Activated CD4-positive, alpha-beta T cell treated with anti-CD3 and anti-CD28 coated beads, Interleukin-2, amount 50 U/mL, for 24 hours (primary cell): ENCODE data around the gene FOXP1.

Experiments
- DNase-seq, 2 donors: peaks; one replicate each; pipeline ENCODE4 v3.0.0-alpha.2; 2020; ENCODE audit warnings: low read depth in 1 of 2, low spot score in 1 of 2

Gene FOXP1

DNA sequence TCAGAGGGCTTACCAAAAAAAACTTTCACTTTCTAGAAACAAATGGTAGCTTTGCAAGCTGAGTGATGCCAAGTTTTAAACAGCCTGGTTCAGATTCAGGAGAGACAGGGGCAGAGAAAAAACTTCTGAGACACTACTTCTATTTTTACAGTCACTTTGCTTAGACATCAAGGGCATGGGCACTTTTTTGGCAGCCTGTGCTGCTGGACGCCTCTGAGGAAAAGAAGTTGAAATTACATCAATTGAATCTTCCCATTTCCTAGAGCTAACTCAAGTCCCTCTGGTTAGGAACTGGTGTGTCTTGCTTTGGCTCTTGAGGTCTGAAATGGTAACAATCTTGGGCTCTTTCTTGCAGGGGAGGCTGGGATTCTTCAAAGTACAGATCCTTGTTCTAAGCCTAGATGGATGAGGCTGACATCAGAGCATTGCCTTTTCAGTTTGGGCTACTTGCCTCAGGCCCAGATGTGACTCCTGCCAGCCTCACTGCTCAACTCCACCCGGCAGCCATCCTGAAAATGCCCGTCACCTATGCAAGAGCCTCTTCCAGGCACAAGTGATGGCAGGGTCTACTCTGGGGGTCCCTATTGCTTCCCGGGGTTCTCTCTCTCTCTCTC, 357.5 kb downstream of the FOXP1 start:
- no peak for DNase-seq

DNA sequence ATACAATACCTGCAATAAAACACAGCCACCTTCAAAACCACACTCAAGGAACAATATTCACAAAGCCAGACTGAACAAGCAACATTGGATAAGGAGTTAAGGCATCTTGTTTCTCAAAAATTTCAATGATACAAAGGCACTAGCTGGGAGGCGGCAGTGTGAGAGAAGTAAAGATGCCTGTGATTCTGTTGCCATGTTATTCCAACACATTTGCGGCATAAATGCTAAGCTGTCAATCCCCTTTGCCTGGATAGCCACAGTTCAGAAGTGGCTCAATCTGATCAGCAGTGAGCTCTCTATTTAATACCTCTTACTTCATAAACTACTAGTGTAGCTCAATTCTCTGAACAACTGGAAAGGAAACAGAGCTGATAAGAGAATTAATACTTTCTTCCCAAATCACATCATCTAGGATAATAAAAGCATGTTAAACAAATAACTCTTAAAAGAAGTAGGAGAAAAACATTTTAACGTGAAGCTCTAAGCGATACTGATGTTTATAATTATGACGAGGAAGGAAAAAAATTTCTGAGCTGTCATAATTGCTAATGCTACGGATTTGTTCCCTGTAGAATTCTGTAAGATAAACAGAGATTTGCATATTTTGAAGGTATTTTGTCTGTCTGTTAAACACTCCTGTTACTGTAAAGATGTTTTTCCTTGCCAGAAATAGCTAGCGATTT, 358.4 kb downstream of the FOXP1 start:
- no peak for DNase-seq

DNA sequence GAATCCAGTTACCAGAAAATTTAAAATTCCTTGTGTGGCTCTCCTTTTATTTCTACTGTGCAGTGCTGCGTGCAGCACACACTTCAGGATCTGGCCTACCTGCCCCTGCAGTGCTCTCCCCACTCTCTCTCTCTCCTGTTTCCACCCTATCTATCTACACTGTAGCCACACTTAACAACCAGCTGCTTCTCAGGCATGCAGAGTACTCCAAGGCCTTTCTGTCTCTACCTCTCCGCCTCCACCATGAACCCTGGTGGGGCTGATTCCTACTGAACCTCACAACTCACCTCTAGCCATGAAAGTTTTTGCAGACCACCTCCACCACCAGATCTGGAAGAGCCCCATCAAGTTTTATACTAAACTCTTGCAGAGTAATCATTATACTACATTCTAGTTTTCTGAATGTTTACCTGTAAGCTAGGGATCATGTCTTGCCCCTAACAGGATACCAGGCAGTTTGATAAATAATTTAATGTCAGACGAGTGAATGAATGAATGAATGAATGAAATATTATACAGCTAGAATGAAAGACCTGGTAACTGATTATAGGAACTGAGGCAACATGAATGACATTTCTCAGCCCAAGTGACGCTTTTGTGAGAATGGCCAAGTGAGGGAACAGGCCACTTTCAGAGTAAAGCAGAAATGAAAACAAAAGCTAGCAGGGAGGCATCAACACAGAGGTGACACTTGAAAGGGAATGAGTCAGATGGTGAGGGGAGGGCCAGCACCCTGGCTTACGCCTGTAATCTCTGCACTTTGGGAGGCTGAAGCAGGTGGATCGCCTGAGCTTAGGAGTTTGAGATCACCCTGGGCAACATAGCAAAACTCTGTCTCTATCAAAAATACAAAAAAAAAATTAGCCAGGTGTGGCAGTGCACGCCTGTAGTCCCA, 363.5 kb downstream of the FOXP1 start:
- peak in 1 of 2 donors; percentile 58 for DNase-seq

DNA sequence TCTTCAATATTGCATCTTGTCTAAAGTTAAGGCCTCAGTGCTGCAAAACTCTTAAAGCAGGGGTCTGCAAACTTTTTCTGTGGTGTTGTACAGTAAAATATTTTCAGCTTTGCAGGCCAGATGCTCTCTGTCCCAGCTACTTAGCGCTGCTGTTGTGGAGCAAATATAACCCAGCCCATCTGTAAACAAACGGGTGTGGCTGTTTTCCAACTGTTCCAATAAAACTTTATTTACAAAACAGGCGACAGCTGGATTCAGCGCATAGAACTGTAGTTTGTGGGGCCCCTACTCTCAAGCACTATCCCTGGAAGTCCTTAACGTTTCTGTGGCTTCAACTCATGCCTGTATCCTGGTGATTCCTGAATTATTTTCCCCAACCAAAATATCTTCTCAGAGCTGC, 365.0 kb downstream of the FOXP1 start:
- DNase-seq: no peak

DNA sequence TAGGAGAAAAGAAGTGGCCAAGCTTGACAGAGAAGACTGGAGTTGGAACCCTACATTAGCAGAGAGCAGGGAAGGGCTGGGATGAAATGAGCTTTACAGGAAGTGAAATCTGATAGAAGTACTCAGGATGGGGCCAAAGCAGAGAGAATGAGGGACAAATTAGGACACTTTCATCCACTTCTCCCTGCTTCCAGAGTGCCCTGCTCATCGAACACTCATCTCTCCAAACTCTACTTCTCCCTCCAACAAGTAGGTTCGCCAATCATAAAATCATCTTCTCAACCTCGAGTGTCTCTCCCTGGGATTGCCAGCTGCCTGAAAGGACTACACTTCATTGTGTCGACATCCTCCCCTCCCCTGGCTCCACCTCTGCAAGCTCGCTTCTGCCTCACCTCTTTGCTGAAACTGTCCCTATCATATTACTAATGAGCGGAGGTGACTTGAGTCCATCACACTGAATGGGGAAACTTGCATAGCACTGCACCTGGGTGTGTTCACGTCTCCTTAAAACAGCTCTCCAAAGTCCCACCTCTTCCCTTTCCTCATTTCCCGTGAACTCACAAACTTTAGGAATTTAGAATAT, 365.8 kb downstream of the FOXP1 start:
- no peak for DNase-seq

DNA sequence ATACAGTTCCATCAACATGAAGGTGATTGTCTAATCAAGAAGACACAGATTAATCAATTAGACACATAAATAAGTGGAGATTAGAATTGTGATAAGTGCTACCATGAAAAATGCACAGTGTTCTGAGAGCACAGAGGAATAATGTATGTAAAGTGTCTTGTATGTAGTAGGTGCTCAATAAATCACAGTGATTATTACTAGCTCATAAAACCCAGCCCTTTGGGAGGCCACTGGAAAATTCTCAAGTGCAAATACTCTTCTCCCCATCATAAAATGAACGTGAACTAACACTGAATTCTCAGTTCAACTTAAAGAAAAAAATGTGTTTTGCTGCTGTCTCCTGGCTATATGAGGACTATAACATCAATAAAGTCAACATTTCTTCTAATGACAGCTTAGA, 368.2 kb downstream of the FOXP1 start:
- DNase-seq: no peak

DNA sequence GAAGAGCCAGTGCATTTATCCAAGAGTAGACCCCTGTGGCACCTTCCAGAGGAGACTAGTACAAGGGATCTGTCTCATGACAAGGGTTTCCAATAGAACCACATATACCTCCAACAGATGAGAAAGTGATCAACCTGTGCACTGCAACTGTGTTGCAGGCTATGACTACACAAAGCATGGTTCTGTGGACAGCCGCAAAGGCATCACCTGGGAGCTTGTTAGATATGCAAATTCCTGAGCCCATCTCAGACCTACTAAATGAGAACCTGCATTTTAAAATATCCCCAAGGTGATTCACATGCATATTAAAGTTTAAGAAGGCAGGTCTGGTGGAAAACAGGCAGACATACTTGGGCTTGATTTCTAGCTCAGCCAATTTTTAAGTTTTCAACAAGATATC, 368.7 kb downstream of the FOXP1 start:
- no peak for DNase-seq

DNA sequence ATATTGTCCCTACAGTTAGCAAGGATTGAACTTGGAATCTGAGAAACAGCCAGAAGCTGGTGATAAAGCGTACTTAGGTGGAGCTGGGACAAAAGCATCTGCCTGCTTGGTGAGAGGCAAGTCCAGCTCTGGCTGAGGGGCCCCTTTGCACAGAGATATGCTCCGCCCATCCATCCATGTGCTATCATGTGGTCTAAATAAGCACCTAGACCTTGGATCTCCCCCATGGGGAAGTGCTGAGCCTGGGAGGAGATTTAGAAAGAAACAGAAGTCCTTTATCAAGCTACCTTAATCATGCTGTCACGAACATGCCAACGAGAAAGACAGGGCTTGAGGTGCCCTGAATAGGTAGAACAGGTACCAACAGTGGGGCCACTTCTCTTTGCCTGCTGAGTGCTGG, 369.5 kb downstream of the FOXP1 start:
- no peak for DNase-seq

DNA sequence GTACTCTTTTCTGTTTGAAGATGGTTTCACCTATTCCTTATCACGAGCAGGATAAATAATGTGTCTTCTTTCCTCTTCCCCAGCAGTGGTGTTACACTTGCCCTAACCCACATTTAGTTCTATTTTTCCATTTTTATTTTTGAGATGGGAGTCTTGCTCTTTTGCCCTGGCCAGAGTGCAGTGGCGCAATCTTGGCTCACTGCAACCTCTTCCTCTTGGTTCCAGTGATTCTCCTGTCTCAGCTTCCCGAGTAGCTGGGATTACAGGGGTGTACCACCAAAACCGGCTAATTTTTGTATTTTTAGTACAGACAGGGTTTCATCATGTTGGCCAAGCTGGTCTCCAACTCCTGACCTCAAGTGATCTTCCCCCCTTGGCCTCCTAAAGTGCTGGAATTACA, 372.4 kb downstream of the FOXP1 start:
- DNase-seq: no peak

DNA sequence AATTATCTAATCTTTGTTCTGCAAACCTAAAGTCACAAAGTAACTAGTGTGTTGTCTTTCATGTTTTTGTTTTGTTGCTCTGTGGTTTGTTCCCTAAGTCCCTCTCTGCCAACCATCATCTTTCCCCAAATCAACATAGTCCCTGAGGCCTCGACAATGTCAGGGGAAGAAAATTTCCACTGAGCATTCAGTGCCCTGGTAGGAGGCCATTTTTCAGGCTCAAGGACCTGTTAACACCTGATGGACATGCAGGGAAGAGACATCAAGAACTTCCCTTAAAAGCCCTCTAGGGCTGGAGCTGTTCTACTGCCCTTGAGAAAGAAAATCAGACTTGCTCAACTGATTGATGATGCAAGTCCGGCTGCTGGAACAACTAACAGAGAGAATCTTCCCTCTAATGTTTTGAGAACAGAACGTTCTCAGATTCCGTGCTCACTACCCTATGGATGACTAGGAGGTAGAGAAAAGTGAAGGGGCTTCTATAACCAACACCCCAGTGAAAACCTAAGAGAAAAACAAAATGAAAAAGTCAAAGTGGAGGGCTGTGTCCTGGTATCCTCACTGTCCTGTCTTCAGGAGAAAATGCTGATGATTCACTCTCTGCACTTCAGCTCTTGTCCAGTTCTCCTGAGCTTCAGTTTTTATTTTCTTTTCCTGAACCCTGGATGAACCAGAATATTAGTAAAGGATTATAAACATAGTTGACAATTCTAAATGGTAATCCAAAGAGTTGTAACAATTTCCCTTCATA, 373.1 kb downstream of the FOXP1 start:
- DNase-seq: no peak

DNA sequence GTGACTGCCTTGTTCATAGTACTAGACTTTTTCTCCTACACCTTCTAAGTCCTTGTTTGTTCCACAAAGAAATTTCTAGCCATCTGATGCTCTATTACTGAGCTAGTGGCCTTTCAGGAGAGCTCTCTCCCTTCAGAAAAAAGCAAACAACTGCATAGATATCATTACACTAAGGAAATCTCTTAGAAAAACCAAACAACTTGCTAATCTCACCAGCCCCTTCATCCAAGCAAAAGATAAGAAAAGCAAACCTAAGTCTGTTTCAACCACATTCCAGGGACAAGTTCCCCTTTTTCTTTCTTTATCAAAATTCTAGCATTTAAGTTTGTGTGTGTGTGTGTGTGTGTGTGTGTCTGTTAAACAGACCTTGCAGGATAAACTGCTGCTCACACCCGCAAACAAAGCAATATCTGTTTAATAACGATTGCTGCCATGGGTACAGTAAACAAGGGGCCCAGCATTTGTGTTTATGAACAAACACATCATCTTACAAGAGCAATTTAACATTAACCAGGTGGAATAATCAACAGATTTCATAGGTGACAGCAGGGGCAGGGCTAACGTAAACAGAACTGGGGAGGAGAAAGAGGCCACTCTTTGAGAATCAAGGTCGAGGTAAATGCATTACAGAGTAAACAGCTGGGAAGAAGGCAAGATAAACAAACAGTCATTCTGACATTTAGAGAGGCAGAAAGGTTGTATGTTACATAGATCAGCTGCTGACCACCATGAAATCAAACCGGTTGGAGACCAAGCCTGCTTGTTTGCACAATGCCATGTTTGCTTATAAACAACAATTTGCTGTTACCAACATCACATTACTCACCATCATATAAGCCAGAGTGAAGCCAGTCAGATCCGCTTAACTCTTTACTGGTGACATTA, 375.1 kb downstream of the FOXP1 start:
- no peak for DNase-seq

DNA sequence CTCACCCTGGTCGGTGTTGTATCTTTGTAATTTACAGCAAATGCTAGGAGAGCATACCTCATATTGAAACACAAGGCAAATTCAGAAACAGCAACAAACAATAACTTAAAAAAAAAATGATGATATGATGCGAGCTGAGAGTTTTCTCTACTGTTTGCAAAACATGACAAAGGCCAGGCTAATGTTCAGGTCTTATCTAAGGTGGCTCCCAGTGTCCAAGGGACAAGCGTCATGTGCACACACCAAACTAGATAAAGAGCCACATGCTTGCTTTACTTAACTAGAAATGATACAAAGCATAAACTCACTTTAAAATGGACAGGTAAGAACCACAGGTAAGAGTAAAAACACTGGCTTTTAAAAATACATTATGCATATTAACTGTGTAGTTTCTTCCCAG, 375.9 kb downstream of the FOXP1 start:
- DNase-seq: no peak

DNA sequence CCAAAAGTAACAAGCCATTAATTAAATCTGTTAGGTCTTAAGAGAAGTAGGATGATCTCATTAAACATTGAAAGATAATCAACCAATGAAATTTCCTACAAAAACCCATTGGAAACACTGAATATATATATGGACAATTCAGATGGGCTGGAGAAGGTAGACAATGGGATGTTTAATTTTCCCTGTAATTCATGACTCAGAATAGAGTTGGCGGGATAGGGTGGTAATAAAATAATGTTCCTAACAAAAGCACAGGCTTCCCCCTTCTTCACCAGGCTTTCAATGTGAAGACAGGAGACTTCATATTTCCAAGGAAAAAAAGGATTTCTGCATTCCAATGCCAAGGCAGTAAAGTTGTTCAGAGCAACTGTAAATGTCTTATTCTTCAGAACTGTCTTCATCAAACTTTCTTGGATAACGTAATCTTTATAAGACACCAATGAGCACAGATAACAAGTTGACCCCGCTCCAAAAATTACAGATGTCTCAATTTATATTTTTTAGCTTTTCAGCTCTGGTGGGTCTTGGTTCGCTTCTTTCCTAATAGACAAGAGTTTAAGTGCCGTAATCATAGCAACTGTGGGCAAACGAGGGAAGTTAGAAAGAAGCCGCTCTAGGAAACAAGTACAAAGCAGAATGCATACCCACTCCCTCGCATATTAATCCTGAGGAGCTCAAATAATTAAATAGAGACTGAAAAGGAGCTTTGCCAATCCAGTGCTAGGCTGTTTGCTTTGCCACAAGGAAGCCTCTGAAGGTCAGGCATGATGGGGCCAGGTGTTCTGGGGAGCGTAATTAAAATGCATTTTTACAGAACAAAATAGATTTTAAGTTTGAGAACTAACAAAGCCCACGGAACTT, 377.0 kb downstream of the FOXP1 start:
- no peak for DNase-seq

DNA sequence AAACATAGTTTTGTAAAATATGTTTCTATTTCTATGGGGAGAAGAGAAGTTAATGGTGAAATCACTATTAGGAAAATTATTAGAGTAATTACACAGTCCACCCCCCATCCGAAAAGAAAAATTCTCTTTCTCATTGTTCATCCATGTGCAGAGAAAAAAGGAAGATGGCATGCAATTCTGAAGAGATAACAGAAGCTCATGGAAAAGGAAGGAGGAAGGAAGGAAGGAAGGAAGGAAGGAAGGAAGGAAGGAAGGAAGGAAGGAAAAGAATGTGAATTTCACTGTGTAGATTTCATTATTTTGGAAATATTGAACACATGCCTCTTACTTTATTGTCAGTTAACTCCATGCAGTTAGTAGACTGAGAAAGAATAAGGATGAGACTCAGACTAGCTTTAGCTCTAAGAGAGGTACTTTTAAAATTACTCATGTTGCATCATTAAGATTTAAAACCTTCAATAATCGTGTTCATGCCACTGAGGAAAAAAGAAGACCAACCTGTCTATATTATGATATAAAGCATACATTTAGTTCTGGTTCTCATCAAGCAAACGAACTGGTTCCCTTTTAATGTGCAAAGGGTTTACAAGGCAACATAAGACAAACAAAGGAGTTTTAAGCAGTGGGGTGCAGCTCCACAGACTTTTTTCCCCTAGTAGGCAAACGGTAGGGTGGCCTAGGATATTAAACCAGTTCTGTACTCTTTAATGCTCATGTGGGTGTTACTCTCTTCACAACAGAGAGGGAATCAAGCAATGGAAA, 379.6 kb downstream of the FOXP1 start:
- DNase-seq: no peak

DNA sequence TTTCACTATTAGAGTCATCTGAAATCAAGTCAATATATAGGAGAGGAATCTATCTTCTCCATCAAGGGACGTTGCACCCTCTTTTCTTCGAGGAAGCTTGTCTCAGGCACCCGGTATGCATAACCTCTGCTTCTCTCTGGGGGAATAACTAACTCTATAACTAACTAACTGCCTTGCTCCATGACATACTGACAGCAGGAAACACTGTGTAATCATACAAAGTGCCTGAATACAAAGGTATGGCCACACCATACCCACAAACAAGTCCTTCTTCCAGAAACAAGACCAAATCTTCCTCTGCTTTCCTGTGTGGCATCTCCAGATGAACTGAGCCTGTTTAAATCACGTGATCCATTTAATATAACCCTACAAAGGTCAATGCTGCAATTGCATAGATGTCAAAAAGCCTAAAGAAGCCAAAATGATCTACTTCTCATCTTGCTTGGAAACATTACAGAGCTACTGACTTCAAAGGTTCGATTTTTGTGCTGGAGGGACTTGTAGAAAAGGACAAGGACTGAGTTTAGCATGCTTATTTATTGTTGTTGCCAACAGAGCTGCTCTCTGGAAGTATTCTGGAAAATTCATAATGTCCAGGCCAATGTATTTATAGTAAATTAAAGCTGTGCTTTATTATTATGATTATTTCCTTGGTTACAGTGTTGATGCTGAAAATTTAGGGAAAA, 380.5 kb downstream of the FOXP1 start:
- no peak for DNase-seq

DNA sequence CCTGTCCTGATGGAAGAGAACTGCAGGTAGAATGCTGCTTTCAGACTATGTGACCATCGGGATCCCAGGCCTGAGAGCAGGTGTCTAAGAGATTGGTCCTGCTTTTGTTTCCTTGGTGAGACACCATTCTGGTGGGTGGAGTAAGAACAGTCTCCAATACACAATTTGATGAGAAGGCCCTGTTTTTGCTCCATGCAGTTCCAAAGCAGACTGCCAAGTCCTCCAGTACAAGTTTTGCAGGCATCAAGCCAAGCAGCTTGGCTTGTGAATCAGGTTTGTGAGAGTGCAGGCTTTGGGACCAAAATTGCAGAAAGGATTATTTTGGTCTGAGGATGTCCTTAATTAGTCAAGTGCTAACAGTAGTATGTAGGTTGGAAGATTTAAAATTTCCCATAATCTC, 381.6 kb downstream of the FOXP1 start:
- no peak for DNase-seq

DNA sequence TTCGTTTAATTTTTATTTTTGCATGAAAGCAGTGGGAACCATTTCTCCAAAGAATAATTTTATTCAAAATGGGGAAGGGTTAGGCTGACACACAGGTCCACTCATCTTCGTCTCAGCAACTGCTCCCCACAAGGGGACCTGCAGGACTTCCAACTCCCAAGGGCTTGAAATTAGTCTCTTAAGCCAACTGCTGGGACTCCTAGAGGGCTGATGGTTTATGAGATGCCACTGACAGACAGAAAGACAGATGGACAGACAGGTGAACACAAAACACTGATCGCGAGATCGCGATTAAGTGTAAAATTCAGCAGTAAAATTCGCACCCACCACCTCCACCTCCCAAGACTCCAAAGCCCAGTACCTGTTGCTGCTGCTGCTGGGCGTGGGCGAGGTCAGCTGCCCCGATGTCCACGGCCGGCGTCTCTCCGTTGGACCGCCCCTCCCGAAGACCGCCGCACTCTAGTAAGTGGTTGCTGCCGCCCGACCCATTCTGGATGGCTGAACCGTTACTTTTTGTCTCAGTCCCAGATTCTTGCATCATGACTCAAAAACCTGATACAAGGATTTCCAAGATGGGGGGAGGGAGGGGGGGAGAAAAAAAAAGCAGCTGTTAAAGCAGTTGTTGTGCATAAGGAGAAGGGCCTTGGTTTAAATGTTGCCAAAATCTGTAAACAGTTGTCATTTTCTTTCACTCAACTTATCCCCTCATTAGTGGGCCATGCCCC, 385.5 kb downstream of the FOXP1 start:
- DNase-seq: no peak
